OCI-LY7 (cell line): Measurements from ENCODE around the gene PCNT. TPM values are rescaled to one million over a fixed set of nuclear protein-coding genes. Genes with fewer than 3 reads are reported as not detected.
"Not testable (repeated sequence)": the region's sequence is repeated elsewhere in the genome, so short reads cannot be mapped to it uniquely, and the experiment has no call there.

Experiments
- BruUV-seq: library from RNA; stranded (reverse); fragments of 400-500 nt; replicated peaks from 2 replicates; lab custom pipeline; 2021; lab: Mats Ljungman, UMichigan
- CTCF ChIA-PET: fragments of 300-600 bp; sonication (Branson Sonifier 250); formaldehyde crosslinking; loops from one replicate; lab custom pipeline; 2022; ENCODE audit warnings: antibody characterized with exemption; ENCODE audit not compliant: unreplicated experiment; lab: Charles Lee
- POLR2A ChIA-PET: fragments of 300-600 bp; sonication (Branson Sonifier 250); formaldehyde crosslinking; loops from one replicate; lab custom pipeline; 2022; ENCODE audit warnings: antibody characterized with exemption; lab: Charles Lee
- DNase-seq: peaks from one replicate; pipeline ENCODE4 v3.0.0-alpha.2; 2015; ENCODE audit warnings: low spot score
- H2AFZ ChIP-seq: fragments of 200-600 bp; sonication (generic), shearing (Covaris generic); 2 replicates; pipeline ENCODE4 v1.6.1; 2014; ENCODE audit warnings: mild to moderate bottlenecking, antibody characterized with exemption, low read length, moderate library complexity
- H3K27ac ChIP-seq: fragments of 200-600 bp; sonication (generic); 2 replicates; pipeline ENCODE4 v1.5.1; 2014; ENCODE audit warnings: mixed run types, low read depth, mild to moderate bottlenecking, moderate library complexity, low read length, inconsistent platforms; ENCODE audit not compliant: poor library complexity, severe bottlenecking
- H3K36me3 ChIP-seq: fragments of 200-600 bp; sonication (generic); 2 replicates; pipeline ENCODE4 v1.6.1; 2014; ENCODE audit warnings: mild to moderate bottlenecking, antibody characterized with exemption, low read length, moderate library complexity, mixed read lengths; ENCODE audit not compliant: insufficient read depth
- H3K4me1 ChIP-seq: fragments of 200-600 bp; sonication (generic); 2 replicates; pipeline ENCODE4 v1.5.1; 2014; ENCODE audit warnings: mild to moderate bottlenecking, low read length; ENCODE audit not compliant: insufficient read depth, poor library complexity, severe bottlenecking
- H3K4me2 ChIP-seq: fragments of 200-600 bp; sonication (generic); 2 replicates; pipeline ENCODE4 v1.6.1; 2014; ENCODE audit warnings: mild to moderate bottlenecking, low read length
- H3K4me3 ChIP-seq: fragments of 200-600 bp; sonication (generic); 2 replicates; pipeline ENCODE4 v1.5.1; 2014; ENCODE audit warnings: mild to moderate bottlenecking, low read depth, low read length; ENCODE audit not compliant: poor library complexity, severe bottlenecking
- H3K79me2 ChIP-seq: fragments of 200-600 bp; sonication (generic); 2 replicates; pipeline ENCODE4 v1.6.1; 2016; ENCODE audit warnings: low read depth, mild to moderate bottlenecking, low read length, moderate library complexity, mixed read lengths; ENCODE audit not compliant: insufficient read depth
- H3K9me2 ChIP-seq: fragments of 200-600 bp; sonication (generic); 2 replicates; pipeline ENCODE4 v1.6.1; 2016; ENCODE audit warnings: mild to moderate bottlenecking, low read length, mixed read lengths; ENCODE audit not compliant: insufficient read depth
- H3K9me3 ChIP-seq: fragments of 200-600 bp; sonication (generic); 2 replicates; pipeline ENCODE4 v1.6.1; 2014; ENCODE audit warnings: mild to moderate bottlenecking, mixed run types, low read length, mixed read lengths
- H4K20me1 ChIP-seq: fragments of 200-600 bp; sonication (generic); 2 replicates; pipeline ENCODE4 v1.6.1; 2014; ENCODE audit warnings: mild to moderate bottlenecking, antibody characterized with exemption, low read length, moderate library complexity, mixed read lengths; ENCODE audit not compliant: insufficient read depth
- CTCF ChIP-seq: fragments of 200-600 bp; sonication (generic); conservative IDR thresholded peaks from 2 replicates; pipeline ENCODE4 v1.5.1; 2014; ENCODE audit warnings: mild to moderate bottlenecking, antibody characterized with exemption, low read length, moderate library complexity, mixed read lengths
- EZH2phosphoT487 ChIP-seq: fragments of 200-600 bp; sonication (generic); IDR thresholded peaks from 2 replicates; pipeline ENCODE4 v1.6.1; 2018; ENCODE audit warnings: low read depth, borderline replicate concordance, mild to moderate bottlenecking, mixed run types, antibody characterized with exemption, low read length, moderate library complexity, mixed read lengths
- intact Hi-C: fragments of 100-400 bp; cut with micrococcal nuclease; formaldehyde crosslinking; loops from one replicate; pipeline ENCODE4 v1.10.0; 2022; ENCODE audit not compliant: unreplicated experiment
- total RNA-seq, 2 experiments: library from RNA; depleted of rRNA in 1 of 2; stranded (reverse); fragments of >200 nt in 1 of 2; shearing (Covaris generic) in 1 of 2; gene quantifications; 2 replicates each; pipeline ENCODE4 v1.2.3, GENCODE V29; 2014 to 2022

The PCNT gene
- total RNA-seq, 2 experiments from 2014 or later: 48.4 to 84.1 TPM

DNA sequence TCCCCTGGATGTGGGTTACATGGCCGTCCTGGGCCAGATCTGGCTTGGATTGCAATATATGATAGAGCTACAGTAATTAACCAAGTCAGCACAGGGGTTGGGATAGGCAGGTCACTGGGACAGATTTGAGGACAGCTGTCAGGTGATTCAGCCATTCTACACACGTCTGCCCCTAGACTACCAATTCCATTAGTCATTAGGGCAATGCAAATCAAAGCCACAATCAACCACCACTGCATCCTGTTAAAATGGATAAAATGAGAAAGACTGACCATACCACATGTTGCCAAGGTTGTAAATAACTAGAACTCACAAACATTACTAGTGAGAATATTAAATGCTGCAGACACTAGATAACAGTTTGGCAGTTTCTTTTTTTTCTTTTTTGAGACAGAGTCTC lies 16.3 kb upstream of the PCNT start:
- DNase-seq: no peak
- POLR2A ChIA-PET: no interaction called here
- CTCF ChIA-PET: no interaction called here

GRCh38 chr21:46308431-46308830 lies 15.5 kb upstream of the PCNT start:
- no peaks in the 10 kb centered on the region for H3K79me2 ChIP-seq
- no peaks in the 10 kb centered on the region for H3K9me2 ChIP-seq
- H3K4me1 ChIP-seq: no peaks in the 10 kb centered on the region
- TF ChIP-seq CTCF (no peak), EZH2phosphoT487 (no peak)
- no TSS peak for BruUV-seq
- CTCF ChIA-PET: no interaction called here
- H4K20me1 ChIP-seq: no peaks in the 10 kb centered on the region
- no peak overlapping the region for H2AFZ ChIP-seq
- no peaks in the 10 kb centered on the region for H3K9me3 ChIP-seq
- H3K27ac ChIP-seq: no peak overlapping the region
- intact Hi-C loops: no loop called here
- peaks cover 86% of the 10 kb centered on the region for H3K36me3 ChIP-seq
- no peak for DNase-seq
- POLR2A ChIA-PET: no interaction called here
- no peak overlapping the region for H3K4me2 ChIP-seq
- no peak overlapping the region for H3K4me3 ChIP-seq

More for the DNA sequence above, 16.3 kb upstream of the PCNT start:
- Histone ChIP-seq H3K36me3 (peaks cover 84% of the 10 kb centered on the region), H4K20me1 (no peaks in the 10 kb centered on the region), H2AFZ (no peak overlapping the region), H3K4me1 (no peaks in the 10 kb centered on the region), H3K9me2 (no peaks in the 10 kb centered on the region), H3K4me3 (no peak overlapping the region), H3K79me2 (no peaks in the 10 kb centered on the region), H3K4me2 (no peak overlapping the region), H3K27ac (no peak overlapping the region), H3K9me3 (no peaks in the 10 kb centered on the region)
- intact Hi-C loops: no loop called here
- BruUV-seq: no TSS peak
- TF ChIP-seq EZH2phosphoT487 (no peak), CTCF (no peak)

DNA sequence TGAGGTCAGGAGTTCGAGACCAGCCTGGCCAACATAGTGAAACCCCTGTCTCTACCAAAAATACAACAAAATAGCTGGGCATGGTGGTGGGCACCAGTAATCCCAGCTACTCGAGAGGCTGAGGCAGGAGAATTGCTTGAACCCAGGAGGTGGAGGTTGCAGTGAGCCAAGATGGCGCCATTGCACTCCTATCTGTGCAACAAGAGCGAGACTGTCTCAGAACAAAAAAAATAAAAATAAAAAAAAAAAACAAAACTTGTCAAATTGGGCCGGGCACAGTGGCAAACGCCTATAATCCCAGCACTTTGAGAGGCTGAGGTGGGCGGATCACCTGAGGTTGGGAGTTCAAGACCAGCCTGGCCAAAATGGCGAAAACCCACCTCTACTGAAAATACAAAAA lies 13.7 kb upstream of the PCNT start:
- H3K79me2 ChIP-seq, H3K9me2 ChIP-seq, CTCF ChIA-PET, H3K27ac ChIP-seq, H3K4me3 ChIP-seq, H2AFZ ChIP-seq, H3K4me2 ChIP-seq, H4K20me1 ChIP-seq, H3K9me3 ChIP-seq, DNase-seq, H3K4me1 ChIP-seq, BruUV-seq, intact Hi-C loops: not testable (repeated sequence)
- POLR2A ChIA-PET: interaction anchor here (0.7 to 1.5 kb wide), 2 partner anchors 13 to 32 kb away, joined by 4 to 5 read pairs; no protein-coding TSS in a partner anchor
- H3K36me3 ChIP-seq: peaks cover 92% of the 10 kb centered on the region
